GM20000 (cell line): ENCODE data around the gene ZNRD2.

Experiments used
- DNase-seq: peaks from one replicate; pipeline ENCODE4 v3.0.0; 2012; ENCODE audit warnings: low spot score
- TF ChIP-seq, protein P1 (sequence below): IDR thresholded peaks from 2 replicates; pipeline ENCODE4 v1.5.1; 2012; ENCODE audit warnings: mild to moderate bottlenecking, control low read depth; ENCODE audit errors: extremely low read depth, missing control alignments

Gene ZNRD2

GRCh38 chr11:65590240-65590738, 20.0 kb downstream of the ZNRD2 start:
- TF ChIP-seq, protein P1, sequence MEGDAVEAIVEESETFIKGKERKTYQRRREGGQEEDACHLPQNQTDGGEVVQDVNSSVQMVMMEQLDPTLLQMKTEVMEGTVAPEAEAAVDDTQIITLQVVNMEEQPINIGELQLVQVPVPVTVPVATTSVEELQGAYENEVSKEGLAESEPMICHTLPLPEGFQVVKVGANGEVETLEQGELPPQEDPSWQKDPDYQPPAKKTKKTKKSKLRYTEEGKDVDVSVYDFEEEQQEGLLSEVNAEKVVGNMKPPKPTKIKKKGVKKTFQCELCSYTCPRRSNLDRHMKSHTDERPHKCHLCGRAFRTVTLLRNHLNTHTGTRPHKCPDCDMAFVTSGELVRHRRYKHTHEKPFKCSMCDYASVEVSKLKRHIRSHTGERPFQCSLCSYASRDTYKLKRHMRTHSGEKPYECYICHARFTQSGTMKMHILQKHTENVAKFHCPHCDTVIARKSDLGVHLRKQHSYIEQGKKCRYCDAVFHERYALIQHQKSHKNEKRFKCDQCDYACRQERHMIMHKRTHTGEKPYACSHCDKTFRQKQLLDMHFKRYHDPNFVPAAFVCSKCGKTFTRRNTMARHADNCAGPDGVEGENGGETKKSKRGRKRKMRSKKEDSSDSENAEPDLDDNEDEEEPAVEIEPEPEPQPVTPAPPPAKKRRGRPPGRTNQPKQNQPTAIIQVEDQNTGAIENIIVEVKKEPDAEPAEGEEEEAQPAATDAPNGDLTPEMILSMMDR, result no peak
- no peak for DNase-seq

DNA sequence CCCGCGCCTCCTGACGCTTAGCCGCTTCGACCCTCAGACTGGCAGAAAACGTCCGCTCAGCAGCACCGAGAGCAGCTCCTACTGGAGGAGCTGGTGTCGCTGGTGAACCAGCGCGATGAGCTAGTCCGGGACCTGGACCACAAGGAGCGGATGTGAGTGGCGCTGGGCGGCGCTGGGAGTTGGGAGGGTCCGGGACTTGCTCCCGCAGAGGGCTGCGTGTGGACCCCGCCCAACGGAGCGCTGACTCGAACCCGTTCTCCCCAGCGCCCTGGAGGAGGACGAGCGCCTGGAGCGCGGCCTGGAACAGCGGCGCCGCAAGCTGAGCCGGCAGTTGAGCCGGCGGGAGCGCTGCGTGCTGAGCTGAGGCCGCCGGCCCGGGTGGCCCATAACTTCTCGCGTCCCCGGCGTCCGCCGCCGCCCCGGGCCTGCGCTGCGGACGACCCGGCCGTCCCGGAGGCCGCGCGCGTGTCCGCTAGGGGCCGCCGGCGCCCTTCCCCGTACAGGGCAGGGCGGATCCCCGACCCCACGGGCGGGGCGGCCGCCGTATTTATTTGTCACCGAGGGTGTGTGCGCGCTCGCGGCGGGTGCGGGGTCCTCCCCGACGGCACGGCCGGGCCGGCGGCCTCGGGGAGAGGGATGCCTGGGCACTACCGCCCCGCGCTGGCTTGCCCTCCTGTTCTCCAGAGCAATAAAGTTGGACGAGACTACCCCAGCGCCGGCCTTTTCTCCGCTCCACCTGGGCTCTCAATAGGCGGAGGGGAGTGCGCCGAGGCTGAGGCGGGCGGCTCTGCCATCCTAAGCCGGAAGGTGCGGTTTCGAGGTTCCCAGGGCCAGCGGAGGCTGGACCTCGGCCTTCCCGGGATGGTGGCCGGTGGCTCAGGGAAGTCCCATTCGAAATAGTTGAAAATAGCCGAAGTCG, 21.9 kb downstream of the ZNRD2 start:
- TF ChIP-seq, protein P1, result no peak
- DNase-seq, result no peak

DNA sequence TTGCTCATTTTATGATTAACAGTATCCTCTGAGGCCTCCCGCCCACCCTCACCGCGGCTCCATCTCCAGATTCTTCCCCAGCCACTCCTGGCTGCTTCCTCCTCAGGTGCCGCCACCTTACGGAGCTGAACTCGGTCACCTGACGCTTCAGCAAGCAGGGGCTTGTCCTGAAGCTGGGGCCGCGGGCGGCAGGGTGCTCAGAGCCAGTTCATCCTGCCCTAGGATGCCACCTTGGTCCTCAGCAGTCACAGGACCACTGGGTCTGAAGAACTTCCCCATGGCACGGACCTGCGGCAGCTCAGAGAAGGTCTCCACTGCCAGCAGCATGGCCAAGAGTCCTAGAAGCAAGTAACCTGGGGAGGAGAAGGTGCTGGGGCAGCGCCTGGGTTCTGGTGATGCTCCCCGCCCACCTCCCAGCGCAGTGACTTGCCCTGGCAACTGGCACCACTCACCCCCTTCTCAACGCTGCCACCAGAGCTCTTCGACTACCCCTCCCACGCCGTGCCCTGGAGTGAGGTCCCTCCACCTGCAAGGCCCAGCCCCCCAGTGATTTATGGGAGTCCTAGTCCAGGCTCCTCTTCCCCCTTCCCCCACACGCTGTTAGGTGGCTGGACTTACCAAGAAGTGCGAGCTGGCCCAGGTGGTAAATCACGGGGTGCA, 22.7 kb downstream of the ZNRD2 start:
- no peak for DNase-seq
- TF ChIP-seq, protein P1, result no peak

- TF ChIP-seq, protein P1, result peak; percentile 57
- DNase-seq, result peak; percentile 75
These were observed 23.5 kb downstream of the ZNRD2 start for GRCh38 chr11:65593518-65594414.

- no peak for DNase-seq
- TF ChIP-seq, protein P1, result no peak
These were observed 24.9 kb downstream of the ZNRD2 start for GRCh38 chr11:65595131-65595530.

- TF ChIP-seq, protein P1, result no peak
- DNase-seq, result no peak
These were observed 25.4 kb downstream of the ZNRD2 start, which contains the start of gene KCNK7 for GRCh38 chr11:65595543-65596281. Gene KCNK7 (minus strand): TSS chr11:65595800. CDS start chr11:65595772, 28 bp downstream.
